ENCODE results near the gene IGSF9. TPM values are rescaled to one million over a fixed set of nuclear protein-coding genes. Genes with fewer than 3 reads are reported as not detected.

IGSF9 gene
- polyA plus RNA-seq, 5 donors: 10.2 to 17.7 (median 15.7) TPM

- DNase-seq: no peak
These were observed 1.1 kb upstream of the IGSF9 start for GRCh38 chr1:159946242-159947187.

GRCh38 chr1:159944623-159945455 is 574 bp downstream of the IGSF9 start:
- no peak for DNase-seq

DNA sequence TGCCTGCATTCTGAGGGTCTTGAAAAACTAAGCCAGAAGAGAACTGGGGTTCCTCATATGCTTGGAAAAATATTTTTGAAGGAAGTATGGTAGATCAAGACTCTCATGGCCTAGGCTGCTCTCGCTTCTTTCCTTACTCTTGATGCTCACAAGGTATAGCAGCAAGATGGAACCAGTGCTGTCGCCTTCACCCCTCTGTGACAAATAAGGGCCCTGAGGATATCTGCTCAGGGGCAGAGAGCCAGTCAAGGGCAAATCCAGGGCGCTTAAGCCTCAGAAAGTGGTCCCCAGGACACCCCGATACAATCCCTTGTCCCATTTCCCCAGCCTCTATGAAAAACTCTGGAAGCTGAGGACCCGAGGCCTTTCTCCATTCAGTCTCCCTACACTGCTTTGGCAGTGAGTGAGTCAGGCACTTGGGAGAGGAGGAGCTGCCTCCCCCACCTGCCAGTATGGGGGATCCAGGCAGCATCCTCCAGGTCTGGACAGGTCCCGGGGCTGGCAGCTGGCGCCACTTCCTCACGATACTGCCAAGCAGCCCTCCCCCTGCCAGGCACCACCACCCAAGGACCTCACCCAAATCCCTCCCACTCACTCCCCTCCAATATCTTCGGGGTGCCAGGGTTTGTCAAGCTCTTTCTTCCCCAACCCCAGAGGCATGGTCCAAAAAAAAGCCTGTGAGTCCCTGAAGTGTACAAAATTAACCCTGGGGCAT is 1.3 kb downstream of the IGSF9 start:
- no peak for DNase-seq

- DNase-seq: no peak
These were observed 2.2 kb downstream of the IGSF9 start for GRCh38 chr1:159943278-159943640.

GRCh38 chr1:159942632-159943277 is 2.7 kb downstream of the IGSF9 start:
- no peak for DNase-seq

- no peak for DNase-seq
These were observed 3.5 kb downstream of the IGSF9 start for GRCh38 chr1:159941591-159942560.

DNA sequence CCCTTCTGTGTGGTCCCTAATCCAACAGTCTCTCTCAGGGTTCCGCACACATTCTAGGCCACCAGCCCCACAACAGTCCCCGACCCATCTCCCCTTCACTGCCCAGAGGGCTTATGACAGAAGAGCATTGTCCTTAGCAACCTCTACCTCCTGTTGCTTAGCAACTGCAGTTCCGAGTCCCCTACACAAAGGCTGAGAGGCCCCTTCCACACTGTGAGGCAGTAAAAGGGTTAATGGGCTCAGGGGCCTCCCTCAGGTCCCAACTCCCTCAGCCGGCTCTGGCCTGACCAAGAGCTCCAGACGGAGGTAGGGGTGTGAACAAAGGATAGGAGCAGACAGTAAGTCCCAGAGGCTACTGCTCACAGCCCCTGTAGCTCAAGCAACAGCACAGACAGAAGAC is 4.3 kb downstream of the IGSF9 start:
- no peak for DNase-seq

- no peak for DNase-seq
These were observed 5.3 kb downstream of the IGSF9 start for GRCh38 chr1:159940006-159940620.

DNA sequence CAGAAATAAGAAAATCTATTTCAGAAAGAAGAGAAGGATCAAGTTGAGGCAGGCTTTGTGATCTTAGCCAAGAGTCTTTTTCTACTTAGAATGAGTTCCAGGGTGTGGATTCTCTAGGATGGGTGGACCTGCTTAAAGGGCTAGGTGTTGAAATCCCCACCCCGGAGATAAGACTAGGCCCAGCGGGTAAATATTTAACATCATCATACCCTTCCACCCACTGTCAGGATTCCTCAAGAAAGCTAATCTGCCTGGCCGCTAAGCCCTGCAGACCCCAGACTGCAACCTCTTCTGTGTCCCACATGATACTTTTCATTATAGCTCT is 5.8 kb downstream of the IGSF9 start:
- no peak for DNase-seq

DNA sequence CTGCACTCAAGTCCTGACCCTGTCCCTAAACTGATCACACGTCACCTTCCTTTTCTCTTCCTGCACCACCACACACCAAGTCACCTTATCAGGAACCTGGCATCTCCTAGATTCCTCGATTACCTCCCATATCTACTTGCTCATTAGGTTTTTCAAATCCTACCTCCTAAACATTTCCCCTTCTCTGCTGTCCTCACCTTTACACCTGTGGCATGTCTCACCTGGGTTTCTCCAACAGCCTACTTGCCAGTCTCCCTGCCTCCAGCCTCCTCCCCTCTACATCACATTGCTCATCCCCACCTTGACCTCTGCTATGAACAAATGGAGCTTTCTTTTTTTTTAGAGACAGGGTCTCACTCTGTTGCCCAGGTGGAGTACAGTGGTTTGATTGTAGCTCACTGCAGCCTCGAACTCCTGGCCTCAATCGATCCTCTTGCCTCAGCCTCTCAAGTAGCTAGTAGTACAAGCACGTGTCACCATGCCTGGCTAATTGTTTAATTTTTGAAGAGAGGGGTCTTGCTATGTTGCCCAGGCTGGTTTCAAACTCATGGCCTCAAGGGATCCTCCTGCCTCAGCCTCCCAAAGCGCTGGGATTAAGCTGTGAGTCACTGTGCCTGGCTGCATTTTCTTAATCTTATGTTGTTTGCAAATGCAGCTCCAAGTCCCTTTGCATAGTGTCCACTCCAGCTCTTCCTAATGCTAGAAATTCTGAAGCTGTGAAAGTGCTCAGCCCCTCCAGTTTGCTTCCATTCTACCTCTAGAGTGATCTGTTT is 6.3 kb downstream of the IGSF9 start:
- no peak for DNase-seq

DNA sequence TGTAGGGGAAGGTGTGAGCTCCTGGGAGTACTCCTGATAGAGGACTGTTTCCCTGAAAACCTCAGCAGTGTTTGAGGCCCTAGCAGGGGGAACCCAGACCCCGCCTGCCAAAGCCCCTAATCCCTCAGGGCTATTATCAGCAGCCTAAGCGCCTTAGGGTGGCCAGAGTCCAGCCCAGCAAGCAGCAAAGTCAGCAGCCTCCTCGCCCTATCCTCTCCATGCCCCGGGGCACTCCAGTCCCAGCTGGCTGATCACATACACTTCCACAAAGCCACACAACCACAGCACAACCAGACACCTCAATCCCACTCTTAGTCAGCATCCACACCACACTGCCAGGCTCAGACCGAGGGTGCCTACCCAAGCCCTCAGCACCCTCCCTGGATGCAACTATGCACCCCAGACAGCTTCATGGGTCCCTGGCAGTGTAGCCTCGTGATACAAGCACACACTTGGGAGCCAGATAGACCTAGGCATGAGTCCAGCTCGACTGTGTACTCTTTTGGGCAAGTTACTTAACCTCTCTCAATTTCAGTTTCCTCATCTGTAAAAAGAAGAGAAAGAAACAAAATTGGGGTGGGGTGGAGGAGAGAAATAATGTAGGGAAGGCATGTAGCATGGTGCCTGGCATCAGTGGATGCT is 7.1 kb downstream of the IGSF9 start:
- no peak for DNase-seq

- DNase-seq: no peak
These were observed 8.2 kb downstream of the IGSF9 start for GRCh38 chr1:159937054-159937750.

DNA sequence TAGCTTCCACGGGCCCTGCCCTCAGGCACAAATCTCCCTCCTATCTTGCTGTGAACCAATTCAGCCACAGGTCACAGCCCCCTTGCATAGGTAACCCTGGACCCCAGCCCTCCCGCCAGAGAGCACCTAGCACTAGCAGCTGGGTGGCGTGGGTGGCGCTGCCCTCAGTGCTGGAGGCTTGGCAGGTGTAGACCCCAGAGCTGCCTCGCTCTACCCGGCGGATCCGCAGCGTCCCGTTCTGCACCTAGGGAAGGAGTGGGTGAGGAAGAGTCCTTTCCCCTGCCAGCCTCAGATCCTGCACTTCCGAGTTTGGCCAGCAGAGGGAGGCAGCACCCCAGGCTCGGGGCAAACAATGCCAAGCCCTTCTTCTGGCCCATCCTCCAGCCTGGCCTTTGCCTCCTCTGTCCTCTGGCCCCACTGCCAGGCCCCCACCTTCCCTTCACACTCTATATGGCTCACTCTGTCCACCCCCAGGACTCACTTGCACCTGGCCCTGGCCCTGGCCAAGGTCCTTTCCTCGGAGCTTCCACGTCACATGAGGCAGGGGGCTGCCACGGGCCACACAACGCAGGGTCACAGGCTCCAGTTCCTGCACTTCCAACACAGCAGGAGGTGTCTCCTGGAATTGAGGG is 9.0 kb downstream of the IGSF9 start:
- DNase-seq: peak in 1 of 2 donors; percentile 51

- no peak for DNase-seq
These were observed 9.6 kb downstream of the IGSF9 start for GRCh38 chr1:159935719-159936272.

DNA sequence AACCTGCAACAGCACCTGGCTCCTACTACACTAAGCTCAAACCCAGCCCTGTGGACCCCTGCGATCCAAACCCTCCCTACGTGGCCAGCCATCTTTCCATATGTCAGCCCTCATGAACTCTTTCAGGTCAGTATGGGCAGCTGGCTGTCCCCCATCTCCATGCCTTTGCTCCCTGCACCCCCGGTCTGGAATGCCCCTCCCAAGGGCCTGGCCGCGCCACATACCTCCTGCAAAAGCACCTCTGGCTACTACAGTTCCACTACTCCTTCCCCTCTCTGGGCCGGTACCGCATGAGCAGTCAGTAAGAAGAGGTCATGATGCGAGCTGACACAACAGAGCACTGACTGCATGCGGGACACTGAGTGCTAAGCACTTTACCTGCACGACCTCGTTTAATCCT is 10.1 kb downstream of the IGSF9 start:
- DNase-seq: no peak

GRCh38 chr1:159934136-159935039 is 11.0 kb downstream of the IGSF9 start:
- DNase-seq: no peak
